Activated CD4-positive, alpha-beta memory T cell treated with anti-CD3 and anti-CD28 coated beads, Interleukin-2, amount 10 ng/mL, durations not matched to agents 7 days and 5 days (primary cell): ENCODE data around the gene VPS33B. TPM values are rescaled to one million over a fixed set of nuclear protein-coding genes. Genes with fewer than 3 reads are reported as not detected.

ENCODE experiments used
- CTCF ChIA-PET: fragments of 350-600 bp; sonication (Branson Sonifier 250); formaldehyde crosslinking; loops from one replicate; lab custom pipeline; 2021; ENCODE audit warnings: antibody characterized with exemption, inconsistent platforms; lab: Charles Lee
- POLR2A ChIA-PET: fragments of 350-600 bp; sonication (Branson Sonifier 250); formaldehyde crosslinking; loops from one replicate; lab custom pipeline; 2021; ENCODE audit warnings: antibody characterized with exemption; lab: Charles Lee
- DNase-seq: peaks from one replicate; pipeline ENCODE4 v3.0.0-alpha.2; 2020
- H3K27ac Mint-ChIP-seq: one replicate; pipeline ENCODE4 v1.8.0; 2021; ENCODE audit warnings: mild to moderate bottlenecking, mixed read lengths
- H3K27me3 Mint-ChIP-seq: one replicate; pipeline ENCODE4 v1.8.0; 2021; ENCODE audit warnings: mixed read lengths
- H3K36me3 Mint-ChIP-seq: one replicate; pipeline ENCODE4 v1.8.0; 2021; ENCODE audit warnings: low read depth, mixed read lengths
- H3K4me1 Mint-ChIP-seq: one replicate; pipeline ENCODE4 v1.8.0; 2021; ENCODE audit warnings: mixed read lengths
- H3K4me3 Mint-ChIP-seq: one replicate; pipeline ENCODE4 v1.8.0; 2021; ENCODE audit warnings: mild to moderate bottlenecking, mixed read lengths
- H3K9me3 Mint-ChIP-seq: one replicate; pipeline ENCODE4 v1.8.0; 2021; ENCODE audit warnings: mixed read lengths
- total RNA-seq, 2 experiments: library from RNA; stranded (reverse); gene quantifications; one replicate each; pipeline ENCODE4 v1.2.3, GENCODE V29; 2021

VPS33B gene
- total RNA-seq, 2 experiments from 2014 or later: 20.8 to 23.5 TPM

DNA sequence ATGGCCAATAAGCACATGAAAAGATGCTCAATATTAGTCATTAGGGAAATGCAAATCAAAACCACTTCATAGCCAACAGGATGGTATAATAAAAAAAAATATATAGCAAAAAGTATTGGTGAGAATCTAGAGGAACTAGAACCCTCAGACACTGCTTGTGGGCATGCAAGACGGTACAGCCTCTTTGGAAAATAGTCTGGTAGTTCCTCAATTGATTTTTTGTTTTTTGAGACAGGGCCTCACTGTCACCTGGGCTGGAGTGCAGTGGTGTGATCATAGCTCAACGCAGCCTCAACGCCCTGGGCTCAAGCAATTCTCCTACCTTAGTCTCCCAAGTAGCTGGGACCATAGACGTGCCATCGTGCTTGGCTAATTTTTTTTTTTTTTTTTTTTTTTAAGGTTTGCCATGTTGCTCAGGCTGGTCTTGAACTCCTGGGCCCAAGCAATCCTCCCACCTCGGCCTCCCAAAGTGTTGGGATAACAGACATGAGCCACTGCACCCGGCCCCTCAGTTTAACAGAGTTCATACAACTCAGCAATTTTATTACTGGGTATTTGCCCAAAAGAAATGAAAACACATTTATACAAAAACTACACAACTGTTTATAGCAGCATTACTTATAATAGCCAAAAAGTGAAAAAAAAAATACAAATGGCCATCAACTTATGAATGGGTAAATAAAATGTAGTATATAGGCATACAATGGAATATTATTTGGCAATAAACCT, 33.2 kb downstream of the VPS33B start:
- H3K36me3 Mint-ChIP-seq: peaks cover 48% of the 10 kb centered on the region
- DNase-seq: no peak
- H3K27ac Mint-ChIP-seq: peak overlapping the region; percentile 52
- no peaks in the 10 kb centered on the region for H3K9me3 Mint-ChIP-seq
- POLR2A ChIA-PET: interaction anchor here (1.1 kb wide), 1 partner anchor 10 kb away, joined by 4 read pairs; no protein-coding TSS in a partner anchor
- H3K4me3 Mint-ChIP-seq: peak overlapping the region; percentile 32
- CTCF ChIA-PET: interaction anchor here (0.9 to 1.5 kb wide), 2 partner anchors 33 to 44 kb away, joined by 3 read pairs; partner anchors contain the start of gene VPS33B
- no peaks in the 10 kb centered on the region for H3K27me3 Mint-ChIP-seq
- H3K4me1 Mint-ChIP-seq: peaks cover 61% of the 10 kb centered on the region

DNA sequence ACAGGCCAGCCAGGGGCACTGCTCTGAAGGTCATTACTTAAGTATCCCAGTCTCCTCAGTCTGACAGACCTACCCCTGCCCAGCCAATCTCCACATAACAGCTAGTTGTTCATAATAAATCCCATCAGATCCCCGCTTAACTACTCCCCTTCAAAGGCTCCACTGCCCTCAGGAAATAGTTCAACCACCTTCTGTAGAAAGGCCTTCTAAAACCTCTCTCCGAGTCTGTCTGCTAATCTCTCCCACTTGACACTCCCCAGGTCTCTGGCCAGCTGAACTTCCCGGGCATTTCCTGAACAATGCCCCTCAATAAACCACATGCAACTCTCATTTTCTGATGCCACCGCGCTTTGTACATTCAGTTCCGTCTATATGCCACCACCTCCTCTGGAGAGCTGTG, 34.1 kb downstream of the VPS33B start:
- peak overlapping the region; percentile 32 for H3K4me3 Mint-ChIP-seq
- peak overlapping the region; percentile 52 for H3K27ac Mint-ChIP-seq
- peaks cover 67% of the 10 kb centered on the region for H3K4me1 Mint-ChIP-seq
- no peaks in the 10 kb centered on the region for H3K9me3 Mint-ChIP-seq
- no peak for DNase-seq
- H3K27me3 Mint-ChIP-seq: no peaks in the 10 kb centered on the region
- H3K36me3 Mint-ChIP-seq: peaks cover 53% of the 10 kb centered on the region
- ChIA-PET POLR2A (interaction anchor here (1.1 kb wide), 1 partner anchor 9 kb away, joined by 4 read pairs; no protein-coding TSS in a partner anchor), CTCF (interaction anchor here (0.9 to 2.5 kb wide), 4 partner anchors 11 to 55 kb away, joined by 3 to 16 read pairs (median 10); partner anchors contain the start of gene HDDC3)

DNA sequence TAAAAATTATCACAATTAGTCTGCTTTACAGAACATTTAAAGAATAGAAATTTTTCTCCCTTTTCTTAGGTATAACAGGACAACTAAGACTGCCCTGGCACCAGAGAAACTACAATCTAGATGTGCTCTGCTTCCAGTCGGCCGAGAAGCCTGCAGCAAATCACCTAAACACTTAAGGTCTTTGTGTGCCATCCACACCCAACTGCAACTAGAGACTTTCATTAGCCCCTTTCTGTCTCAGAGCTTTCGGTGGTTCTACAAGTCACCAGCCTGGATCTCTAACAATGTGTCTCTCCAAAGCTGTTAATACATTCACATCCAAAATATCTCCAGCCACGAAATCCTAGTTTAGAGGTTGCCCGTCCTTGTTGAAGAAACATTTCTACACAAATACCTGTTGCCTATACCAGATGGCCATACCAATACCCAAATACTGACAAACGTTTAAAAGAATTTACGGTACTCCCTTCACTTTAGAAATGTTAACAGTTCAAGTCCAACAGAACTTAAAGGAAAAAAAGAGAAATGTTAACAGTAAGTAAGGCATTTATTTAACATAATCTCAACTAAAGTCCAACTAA, 34.7 kb downstream of the VPS33B start:
- POLR2A ChIA-PET: interaction anchor here (0.8 to 1.9 kb wide), 4 partner anchors 8 to 284 kb away, joined by 3 to 7 read pairs (median 4); partner anchors contain the start of gene UNC45A
- peaks cover 69% of the 10 kb centered on the region for H3K4me1 Mint-ChIP-seq

DNA sequence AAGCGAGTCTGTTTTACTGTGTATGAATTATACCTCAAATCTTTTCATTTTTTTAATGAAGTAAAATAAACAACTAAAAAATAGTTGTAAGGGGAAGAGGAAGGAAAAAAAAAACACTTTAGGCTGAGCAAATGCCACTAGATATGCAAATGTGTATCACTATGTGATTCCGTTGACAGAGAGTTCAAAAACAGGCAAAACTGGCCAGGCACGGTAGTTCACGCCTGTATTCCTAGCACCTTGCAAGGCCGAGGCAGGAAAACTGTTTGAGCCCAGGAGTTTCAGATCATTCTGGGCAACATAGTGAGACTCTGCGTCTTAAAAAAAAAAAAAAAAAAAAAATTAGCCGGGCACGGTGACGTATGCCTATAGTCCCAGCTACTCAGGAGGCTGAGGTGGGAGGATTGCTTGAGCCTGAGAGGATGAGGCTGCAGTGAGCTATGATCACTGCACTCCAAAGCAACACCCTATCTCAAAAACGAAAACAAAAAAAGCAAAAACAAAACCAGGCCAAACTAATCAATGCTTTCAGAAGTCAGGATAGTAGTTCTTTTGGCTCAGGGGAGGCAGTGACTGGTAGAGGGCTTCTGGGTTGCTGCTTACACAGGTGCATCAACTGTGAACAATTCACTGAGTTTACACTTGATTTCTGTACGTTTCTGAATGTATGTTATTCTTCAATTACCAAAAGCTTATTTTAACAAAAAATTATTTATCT, 35.4 kb downstream of the VPS33B start:
- no peaks in the 10 kb centered on the region for H3K27me3 Mint-ChIP-seq
- no peak overlapping the region for H3K4me3 Mint-ChIP-seq
- no peak for DNase-seq
- POLR2A ChIA-PET: interaction anchor here (0.8 to 11.0 kb wide), 5 partner anchors 20 to 285 kb away, joined by 3 to 83 read pairs (median 7); partner anchors contain the start of genes RCCD1 and UNC45A
- peaks cover 69% of the 10 kb centered on the region for H3K4me1 Mint-ChIP-seq
- no peaks in the 10 kb centered on the region for H3K9me3 Mint-ChIP-seq
- H3K36me3 Mint-ChIP-seq: peaks cover 56% of the 10 kb centered on the region
- peak overlapping the region; percentile 61 for H3K27ac Mint-ChIP-seq
- CTCF ChIA-PET: interaction anchor here (0.9 to 2.5 kb wide), 6 partner anchors 8 to 63 kb away, joined by 3 to 16 read pairs (median 6); partner anchors contain the start of gene HDDC3

More for the DNA sequence above, 34.7 kb downstream of the VPS33B start:
- H3K4me3 Mint-ChIP-seq: no peak overlapping the region
- no peak for DNase-seq
- H3K27ac Mint-ChIP-seq: peak overlapping the region; percentile 45
- CTCF ChIA-PET: interaction anchor here (0.9 to 2.5 kb wide), 6 partner anchors 8 to 62 kb away, joined by 3 to 16 read pairs (median 6); partner anchors contain the start of gene HDDC3
- peaks cover 56% of the 10 kb centered on the region for H3K36me3 Mint-ChIP-seq
- H3K9me3 Mint-ChIP-seq: no peaks in the 10 kb centered on the region
- no peaks in the 10 kb centered on the region for H3K27me3 Mint-ChIP-seq

DNA sequence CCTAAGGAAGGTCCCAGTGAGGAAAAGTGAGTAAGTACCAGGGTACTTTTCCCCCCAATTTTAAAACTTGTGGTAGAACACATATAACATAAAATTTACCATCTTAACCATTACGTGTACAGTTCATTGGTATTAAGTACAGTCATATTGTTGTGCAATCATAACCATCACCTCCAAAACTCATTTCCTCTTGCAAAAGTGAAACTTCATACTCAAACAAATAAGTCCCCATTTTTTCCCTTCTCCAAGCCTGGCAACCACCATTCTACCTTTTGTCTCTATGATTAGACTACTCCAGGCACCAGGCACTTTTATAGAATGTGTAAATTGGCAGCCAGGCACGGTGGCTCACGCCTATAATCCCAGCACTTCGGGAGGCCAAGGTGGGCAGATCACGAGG, 40.3 kb downstream of the VPS33B start:
- Mint-ChIP-seq H3K27ac (peak overlapping the region; percentile 75), H3K4me3 (no peak overlapping the region), H3K27me3 (no peaks in the 10 kb centered on the region), H3K9me3 (no peaks in the 10 kb centered on the region), H3K4me1 (peaks cover 39% of the 10 kb centered on the region), H3K36me3 (peaks cover 84% of the 10 kb centered on the region)
- DNase-seq: no peak
- ChIA-PET CTCF (interaction anchor here (1.0 kb wide), 1 partner anchor 24 kb away, joined by 5 read pairs; no protein-coding TSS in a partner anchor), POLR2A (interaction anchor here (1.4 to 11.0 kb wide), 4 partner anchors 11 to 51 kb away, joined by 3 to 83 read pairs (median 7); partner anchors contain the start of genes RCCD1 and UNC45A)

DNA sequence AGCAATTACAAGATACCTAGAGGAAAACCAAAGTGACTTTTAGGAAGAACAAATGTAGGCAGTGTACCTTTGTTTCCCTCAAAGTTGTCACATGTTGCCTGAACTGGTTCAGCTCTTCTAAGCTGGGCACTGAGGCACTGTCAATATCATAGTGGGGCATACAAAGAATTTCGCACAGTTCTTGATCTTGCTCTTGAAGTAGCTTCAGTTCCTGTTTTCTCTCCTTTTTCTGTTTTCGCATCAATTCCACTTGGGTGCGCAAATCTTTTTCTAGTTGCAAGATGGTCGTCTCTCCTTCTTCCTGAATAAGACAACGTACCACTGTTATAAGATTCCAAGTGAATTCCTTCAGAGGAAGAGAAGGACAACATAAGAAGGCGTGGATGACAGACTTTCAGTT, 40.7 kb downstream of the VPS33B start:
- Mint-ChIP-seq H3K36me3 (peaks cover 86% of the 10 kb centered on the region), H3K4me1 (peaks cover 37% of the 10 kb centered on the region), H3K9me3 (no peaks in the 10 kb centered on the region), H3K27ac (peak overlapping the region; percentile 75), H3K4me3 (no peak overlapping the region), H3K27me3 (no peaks in the 10 kb centered on the region)
- CTCF ChIA-PET: interaction anchor here (1.0 to 2.1 kb wide), 3 partner anchors 23 to 27 kb away, joined by 4 to 5 read pairs (median 4); partner anchors contain the start of gene RCCD1
- DNase-seq: no peak
- POLR2A ChIA-PET: interaction anchor here (0.9 to 11.0 kb wide), 5 partner anchors 11 to 50 kb away, joined by 3 to 83 read pairs (median 4); partner anchors contain the start of genes RCCD1 and UNC45A

DNA sequence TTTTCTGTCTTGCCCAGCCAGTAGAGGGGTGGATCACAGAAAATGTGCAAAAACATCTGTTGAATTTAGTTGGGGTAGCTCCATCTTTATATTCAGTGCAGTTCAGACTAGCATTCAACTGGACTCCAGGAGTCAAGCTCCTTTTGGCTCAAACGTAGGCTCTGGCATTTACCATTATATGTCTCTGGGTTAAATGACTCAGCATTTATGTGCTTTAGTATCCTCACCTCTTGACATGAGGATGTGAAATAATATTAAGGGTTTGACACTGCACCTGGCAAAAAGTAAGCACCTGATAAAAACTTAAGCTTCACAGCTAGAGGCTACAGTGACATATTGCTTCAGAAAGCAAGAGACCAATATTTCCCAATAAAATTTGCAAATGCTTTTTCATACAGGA, 42.8 kb downstream of the VPS33B start:
- ChIA-PET POLR2A (interaction anchor here (0.8 to 11.0 kb wide), 5 partner anchors 9 to 21 kb away, joined by 3 to 83 read pairs (median 4); partner anchors contain the start of gene RCCD1), CTCF (interaction anchor here (1.3 to 2.1 kb wide), 3 partner anchors 8 to 25 kb away, joined by 3 to 6 read pairs (median 4); partner anchors contain the start of gene RCCD1)
- Mint-ChIP-seq H3K27ac (peak overlapping the region; percentile 35), H3K36me3 (peaks cover 92% of the 10 kb centered on the region), H3K4me3 (no peak overlapping the region), H3K9me3 (no peaks in the 10 kb centered on the region), H3K4me1 (peaks cover 27% of the 10 kb centered on the region), H3K27me3 (no peaks in the 10 kb centered on the region)
- no peak for DNase-seq

DNA sequence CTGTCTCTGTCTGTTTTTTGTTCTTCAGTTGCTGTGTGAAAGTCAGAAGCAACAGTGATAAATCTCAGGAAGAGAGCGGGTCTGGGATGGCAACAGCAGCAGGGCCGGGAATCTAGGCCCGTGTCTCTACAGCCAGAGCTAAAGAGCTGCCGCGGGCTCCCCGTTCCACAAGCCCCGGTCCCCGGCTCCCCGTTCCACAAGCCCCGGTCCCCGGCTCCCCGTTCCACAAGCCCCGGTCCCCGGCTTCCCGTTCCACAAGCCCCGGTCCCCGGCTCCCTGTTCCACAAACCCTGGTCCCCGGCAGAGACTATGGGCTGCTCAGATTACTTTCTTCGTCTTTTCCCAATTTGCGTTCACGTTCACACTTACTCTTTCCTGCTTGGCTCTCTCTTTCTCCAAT, 48.2 kb downstream of the VPS33B start:
- DNase-seq: no peak
- Mint-ChIP-seq H3K36me3 (peaks cover 79% of the 10 kb centered on the region), H3K27me3 (no peaks in the 10 kb centered on the region), H3K9me3 (no peaks in the 10 kb centered on the region), H3K4me1 (no peaks in the 10 kb centered on the region), H3K4me3 (no peak overlapping the region), H3K27ac (no peak overlapping the region)
- CTCF ChIA-PET: interaction anchor here (1.4 kb wide), 1 partner anchor 59 kb away, joined by 3 read pairs; no protein-coding TSS in a partner anchor
- POLR2A ChIA-PET: no interaction called here

DNA sequence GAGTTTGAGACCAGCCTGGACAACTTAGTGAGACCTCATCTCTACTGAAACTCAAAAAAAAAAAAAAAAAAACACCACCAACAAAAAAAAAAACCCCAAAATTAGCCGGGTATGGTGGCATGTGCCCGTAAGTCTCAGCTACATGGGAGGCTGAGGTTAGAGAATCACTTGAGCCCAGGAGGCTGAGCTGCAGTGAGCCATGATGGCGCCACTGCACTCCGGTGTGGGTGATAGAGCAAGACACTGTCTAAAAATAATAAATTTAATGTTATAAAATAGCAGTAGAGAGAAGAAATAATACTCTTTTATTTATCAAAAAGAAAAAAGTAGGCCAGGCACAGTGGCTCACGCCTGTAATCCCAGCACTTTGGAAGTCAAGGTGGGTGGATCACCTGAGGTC, 50.3 kb downstream of the VPS33B start:
- H3K4me3 Mint-ChIP-seq: no peak overlapping the region
- DNase-seq: no peak
- no peaks in the 10 kb centered on the region for H3K27me3 Mint-ChIP-seq
- ChIA-PET CTCF (interaction anchor here (0.7 to 1.2 kb wide), 2 partner anchors 37 to 61 kb away, joined by 4 read pairs; no protein-coding TSS in a partner anchor), POLR2A (no interaction called here)
- no peaks in the 10 kb centered on the region for H3K4me1 Mint-ChIP-seq
- H3K9me3 Mint-ChIP-seq: no peaks in the 10 kb centered on the region
- no peak overlapping the region for H3K27ac Mint-ChIP-seq
- peaks cover 80% of the 10 kb centered on the region for H3K36me3 Mint-ChIP-seq

DNA sequence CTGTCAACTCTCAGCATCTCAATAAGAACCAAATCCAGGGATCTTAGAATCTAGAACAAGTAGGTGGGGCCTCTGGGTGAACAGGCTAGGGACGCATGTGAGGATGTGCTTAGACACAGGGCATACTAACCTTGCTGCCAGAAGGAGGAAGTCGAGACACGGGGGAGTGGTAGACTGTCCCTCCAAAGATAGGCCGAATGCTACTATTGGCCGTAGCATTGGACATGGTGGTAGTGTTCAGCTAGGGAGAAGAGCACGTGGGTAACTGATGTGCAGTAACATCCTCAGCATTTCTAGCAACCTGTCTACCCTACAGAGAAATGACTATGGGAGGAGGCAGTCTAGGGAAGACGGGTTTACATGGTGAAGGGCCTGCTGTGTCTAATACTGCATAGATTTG, 52.1 kb downstream of the VPS33B start:
- no peaks in the 10 kb centered on the region for H3K27me3 Mint-ChIP-seq
- no peak for DNase-seq
- CTCF ChIA-PET: interaction anchor here (3.9 kb wide), 1 partner anchor 14 kb away, joined by 26 read pairs; no protein-coding TSS in a partner anchor
- no peaks in the 10 kb centered on the region for H3K4me1 Mint-ChIP-seq
- no peaks in the 10 kb centered on the region for H3K9me3 Mint-ChIP-seq
- no peak overlapping the region for H3K4me3 Mint-ChIP-seq
- H3K36me3 Mint-ChIP-seq: peaks cover 81% of the 10 kb centered on the region
- H3K27ac Mint-ChIP-seq: no peak overlapping the region
- POLR2A ChIA-PET: interaction anchor here (1.1 to 4.5 kb wide), 6 partner anchors 8 to 16 kb away, joined by 3 to 19 read pairs (median 4); partner anchors contain the start of gene RCCD1

DNA sequence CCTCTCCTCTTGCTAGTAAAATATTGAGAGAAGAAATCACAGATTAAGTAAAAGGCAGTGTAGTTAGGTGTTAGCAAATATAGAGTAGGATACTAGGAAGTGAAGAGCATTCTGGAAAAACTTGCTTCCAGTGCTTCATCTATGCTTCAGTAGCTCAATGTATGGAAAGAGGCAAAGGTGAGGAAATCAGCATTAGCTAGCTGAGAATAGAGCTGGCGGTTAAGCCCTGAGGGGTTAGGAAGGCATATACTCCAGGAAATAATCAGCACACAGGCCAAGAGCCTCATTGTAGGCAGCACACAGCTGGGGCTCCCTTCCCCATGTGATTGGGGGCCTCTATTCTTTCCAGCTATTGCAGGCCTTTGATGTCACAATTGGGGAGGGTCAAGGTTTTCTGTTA, 54.0 kb downstream of the VPS33B start:
- DNase-seq: no peak
- H3K36me3 Mint-ChIP-seq: peaks cover 77% of the 10 kb centered on the region
- no peaks in the 10 kb centered on the region for H3K9me3 Mint-ChIP-seq
- no peak overlapping the region for H3K4me3 Mint-ChIP-seq
- POLR2A ChIA-PET: interaction anchor here (1.1 to 4.5 kb wide), 2 partner anchors 10 kb away, joined by 7 to 19 read pairs; no protein-coding TSS in a partner anchor
- no peaks in the 10 kb centered on the region for H3K4me1 Mint-ChIP-seq
- CTCF ChIA-PET: interaction anchor here (1.0 to 3.9 kb wide), 2 partner anchors 12 to 81 kb away, joined by 4 to 26 read pairs; no protein-coding TSS in a partner anchor
- H3K27ac Mint-ChIP-seq: no peak overlapping the region
- H3K27me3 Mint-ChIP-seq: no peaks in the 10 kb centered on the region
